HUES48 (cell line): ENCODE measurements around the gene FXR2.
"Not testable (repeated sequence)": the region's sequence is repeated elsewhere in the genome, so short reads cannot be mapped to it uniquely, and the experiment has no call there.

Source experiments
- H3K27ac ChIP-seq: one replicate; pipeline ENCODE4 v1.7.0; 2013; ENCODE audit warnings: low read depth, low read length, inconsistent platforms
- H3K27me3 ChIP-seq: 2 replicates; pipeline ENCODE4 v1.6.1; 2013; ENCODE audit warnings: mild to moderate bottlenecking, low read length; ENCODE audit not compliant: control insufficient read depth, insufficient read depth
- H3K36me3 ChIP-seq: 2 replicates; pipeline ENCODE4 v1.6.1; 2013; ENCODE audit warnings: low read length; ENCODE audit not compliant: control insufficient read depth, insufficient read depth
- H3K4me1 ChIP-seq: 2 replicates; pipeline ENCODE4 v1.6.1; 2013; ENCODE audit warnings: mild to moderate bottlenecking, low read length; ENCODE audit not compliant: control insufficient read depth, insufficient read depth
- H3K4me3 ChIP-seq: 2 replicates; pipeline ENCODE4 v1.5.1; 2013; ENCODE audit warnings: mild to moderate bottlenecking, low read depth, low read length
- H3K9ac ChIP-seq: 2 replicates; pipeline ENCODE4 v1.6.1; 2013; ENCODE audit warnings: mild to moderate bottlenecking, low read depth, low read length, moderate library complexity
- H3K9me3 ChIP-seq: 2 replicates; pipeline ENCODE4 v1.6.1; 2013; ENCODE audit warnings: low read length; ENCODE audit not compliant: control insufficient read depth, insufficient read depth

The FXR2 gene

DNA sequence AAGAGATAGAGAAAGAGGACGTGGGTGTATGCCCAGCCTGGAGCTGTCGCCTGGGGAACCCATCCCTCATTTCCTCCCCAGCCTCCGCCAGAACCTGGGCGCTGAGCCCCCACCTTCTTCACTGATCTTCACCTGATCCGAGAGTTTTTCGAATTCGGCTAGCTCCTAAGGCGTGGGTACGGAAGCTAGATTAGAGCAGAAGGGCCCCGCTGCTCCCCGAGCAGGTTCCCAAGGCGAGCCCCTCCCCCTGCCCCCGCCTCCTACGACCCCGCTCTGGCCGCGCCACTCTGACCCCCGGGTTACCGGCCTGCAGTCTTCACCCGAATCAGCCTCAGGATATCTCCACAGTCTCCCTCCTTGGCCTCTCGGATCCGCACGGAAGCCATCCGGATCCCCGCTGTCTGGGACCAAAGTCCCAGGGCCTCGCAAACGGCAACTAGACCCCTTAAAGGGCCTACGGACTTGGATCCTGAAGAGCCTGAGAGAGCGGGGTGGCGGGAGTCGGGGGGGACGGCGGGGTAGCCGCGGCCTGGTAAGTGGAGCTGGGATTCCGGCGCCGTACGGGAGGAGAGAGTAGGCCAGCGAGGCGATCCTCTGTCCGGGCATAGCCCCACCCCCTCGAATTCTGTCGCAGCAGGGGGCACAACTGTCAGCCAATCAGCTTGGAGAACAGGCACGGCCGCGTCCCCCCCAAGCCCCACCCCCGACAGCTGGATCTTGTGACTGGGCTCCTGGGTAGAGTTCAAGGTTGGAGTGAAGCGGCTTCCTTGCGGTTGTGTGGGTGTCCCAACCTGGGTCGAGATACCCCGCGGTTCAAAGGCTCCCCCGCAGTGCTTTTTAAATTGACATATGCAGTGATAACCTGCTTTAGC is 12.8 kb upstream of the FXR2 start, which contains the start of gene SAT2:
Gene SAT2, minus strand, starts transcription at position 572 of the 872 bp plus-strand sequence. Its CDS starts 186 bp downstream, at position 386.
- H3K36me3 ChIP-seq, result no peaks in the 10 kb centered on the region
- peaks cover 6% of the 10 kb centered on the region; the same call in 1 of the 2 replicates for H3K4me1 ChIP-seq
- H3K27ac ChIP-seq, result peak within 1 kb of the TSS; percentile 99
- no peaks in the 10 kb centered on the region for H3K27me3 ChIP-seq
- no peaks in the 10 kb centered on the region for H3K9me3 ChIP-seq
- peak within 1 kb of the TSS; percentile 86 for H3K9ac ChIP-seq
- H3K4me3 ChIP-seq, result peak within 1 kb of the TSS; percentile 95

DNA sequence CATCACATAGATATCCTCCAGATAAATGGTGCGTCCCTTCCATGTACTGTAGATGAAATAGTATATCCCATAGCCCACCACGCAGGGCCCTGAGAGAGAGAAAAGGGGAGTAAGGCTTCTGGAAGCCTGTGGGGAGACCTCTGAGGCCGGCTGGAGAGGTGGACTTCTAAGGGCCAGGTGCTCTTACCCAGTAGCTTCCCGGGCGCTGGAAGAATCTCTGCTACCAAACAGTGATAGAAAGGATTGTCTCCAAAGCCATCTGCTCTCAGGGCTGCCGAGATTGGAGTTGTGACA is 12.2 kb upstream of the FXR2 start:
- H3K4me1 ChIP-seq, result peaks cover 6% of the 10 kb centered on the region; the same call in 1 of the 2 replicates
- H3K9ac ChIP-seq, result peak overlapping the region; percentile 86
- H3K4me3 ChIP-seq, result peak overlapping the region; percentile 95
- no peaks in the 10 kb centered on the region for H3K36me3 ChIP-seq
- H3K9me3 ChIP-seq, result no peaks in the 10 kb centered on the region
- peak overlapping the region; percentile 99 for H3K27ac ChIP-seq
- no peaks in the 10 kb centered on the region for H3K27me3 ChIP-seq

DNA sequence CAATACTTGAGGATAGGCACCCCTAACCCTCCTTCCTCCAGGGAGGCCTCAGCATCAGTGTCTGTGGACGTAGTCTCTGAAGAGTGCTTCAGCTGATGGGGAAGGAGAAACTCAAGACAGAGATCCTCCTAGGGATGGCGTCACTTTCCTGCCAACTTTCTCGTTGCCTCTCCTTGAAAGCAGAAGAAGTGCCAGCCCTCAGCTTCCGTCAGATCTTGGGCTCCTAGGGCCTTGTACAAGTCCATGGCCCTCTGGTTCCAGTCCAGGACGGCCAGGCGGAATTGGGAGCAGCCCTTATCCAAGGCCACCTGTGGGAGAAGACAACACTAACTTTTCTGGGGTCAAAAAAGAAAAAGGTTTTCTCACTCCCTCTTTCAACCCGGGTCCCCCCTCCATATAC is 11.6 kb upstream of the FXR2 start:
- H3K4me1 ChIP-seq, result peaks cover 6% of the 10 kb centered on the region; the same call in 1 of the 2 replicates
- no peaks in the 10 kb centered on the region for H3K9me3 ChIP-seq
- H3K27me3 ChIP-seq, result no peaks in the 10 kb centered on the region
- peak overlapping the region; percentile 95; the same call in 1 of the 2 replicates for H3K4me3 ChIP-seq
- H3K9ac ChIP-seq, result no peak overlapping the region
- no peak overlapping the region for H3K27ac ChIP-seq
- H3K36me3 ChIP-seq, result no peaks in the 10 kb centered on the region

DNA sequence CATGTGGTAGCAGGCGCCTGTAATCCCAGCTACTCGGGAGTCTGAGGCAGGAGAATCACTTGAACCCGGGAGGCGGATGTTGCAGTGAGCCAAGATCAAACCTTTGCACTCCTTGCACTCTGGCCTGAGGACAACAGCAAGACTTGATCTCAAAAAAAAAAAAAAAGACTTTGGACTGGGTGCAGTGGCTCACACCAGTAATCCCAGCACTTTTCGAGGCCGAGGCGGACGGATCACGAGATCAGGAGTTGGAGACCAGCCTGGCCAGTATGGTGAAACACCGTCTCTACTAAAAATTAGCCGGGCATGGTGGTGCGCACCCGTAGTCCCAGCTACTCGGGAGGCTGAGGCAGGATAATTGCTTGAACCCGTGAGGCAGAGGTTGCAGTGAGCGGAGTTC is 11.1 kb upstream of the FXR2 start:
- not testable (repeated sequence) for H3K27me3 ChIP-seq, H3K27ac ChIP-seq, H3K4me3 ChIP-seq, H3K9ac ChIP-seq, H3K9me3 ChIP-seq, H3K4me1 ChIP-seq, H3K36me3 ChIP-seq

DNA sequence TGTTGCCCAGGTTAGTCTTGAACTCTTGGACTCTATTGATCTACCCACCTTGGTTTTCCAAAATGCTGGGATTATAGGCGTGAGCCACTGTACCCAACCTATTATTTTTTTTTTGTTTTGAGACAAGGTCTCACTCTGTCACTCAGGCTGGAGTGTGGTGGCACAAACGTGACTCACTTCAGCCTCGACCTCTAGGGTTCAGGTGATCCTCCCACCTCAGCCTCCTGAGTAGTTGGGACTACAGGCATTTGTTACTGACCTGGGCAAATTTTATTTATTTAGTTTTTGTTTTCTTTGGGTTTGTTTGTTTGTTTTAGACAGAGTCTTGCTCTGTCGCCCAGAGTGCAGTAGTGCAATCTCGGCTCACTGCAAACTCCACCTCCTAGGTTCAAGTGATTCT is 9.0 kb upstream of the FXR2 start:
- H3K4me1 ChIP-seq, result peaks cover 6% of the 10 kb centered on the region; the same call in 1 of the 2 replicates
- H3K27ac ChIP-seq, result no peak overlapping the region
- no peak overlapping the region for H3K4me3 ChIP-seq
- no peaks in the 10 kb centered on the region for H3K27me3 ChIP-seq
- H3K36me3 ChIP-seq, result no peaks in the 10 kb centered on the region
- H3K9ac ChIP-seq, result no peak overlapping the region
- no peaks in the 10 kb centered on the region for H3K9me3 ChIP-seq

DNA sequence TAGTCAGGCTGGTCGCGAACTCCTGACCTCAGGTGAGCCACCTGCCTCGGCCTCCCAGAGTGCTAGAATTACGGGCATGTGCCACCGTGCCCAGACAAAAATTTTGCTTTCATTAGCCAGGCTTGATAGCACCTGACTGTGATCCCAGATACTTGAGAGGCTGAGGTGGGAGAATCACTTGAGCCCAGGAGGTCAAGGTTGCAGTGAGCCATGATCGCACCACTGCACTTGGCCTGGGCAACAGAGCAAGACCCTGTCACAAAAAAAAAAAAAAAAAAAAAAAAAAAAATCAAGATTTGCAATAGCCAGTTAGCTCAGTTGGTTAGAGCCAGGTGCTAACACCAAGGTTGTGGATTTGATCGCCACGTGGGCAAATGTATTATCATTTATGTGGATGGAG is 6.1 kb upstream of the FXR2 start:
- Histone ChIP-seq H3K9ac (no peak overlapping the region), H3K4me3 (no peak overlapping the region), H3K27ac (no peak overlapping the region), H3K9me3 (no peaks in the 10 kb centered on the region), H3K4me1 (no peaks in the 10 kb centered on the region), H3K36me3 (no peaks in the 10 kb centered on the region), H3K27me3 (no peaks in the 10 kb centered on the region)

DNA sequence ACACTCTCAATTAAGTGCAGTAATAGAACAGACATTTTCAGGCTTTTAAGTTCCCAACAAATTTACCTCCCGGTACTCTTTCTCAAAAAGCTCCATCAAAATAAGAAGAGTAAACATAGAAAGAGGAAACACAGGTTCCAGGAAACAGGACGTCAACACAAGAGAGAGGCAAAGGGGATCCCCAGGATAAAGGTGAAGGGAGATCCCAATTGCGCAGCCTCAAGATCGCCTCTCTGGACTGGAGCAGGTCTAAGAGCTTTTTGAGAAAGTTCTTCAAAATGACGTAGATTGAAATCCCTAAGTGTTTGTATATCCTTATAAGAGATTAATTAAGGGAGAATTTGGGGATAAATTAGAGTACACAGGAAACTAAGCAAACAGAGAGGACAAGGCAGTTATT is 3.9 kb upstream of the FXR2 start:
- Histone ChIP-seq H3K4me1 (peaks cover 4% of the 10 kb centered on the region; the same call in 1 of the 2 replicates), H3K36me3 (no peaks in the 10 kb centered on the region), H3K9ac (no peak overlapping the region), H3K9me3 (no peaks in the 10 kb centered on the region), H3K4me3 (no peak overlapping the region), H3K27ac (no peak overlapping the region), H3K27me3 (no peaks in the 10 kb centered on the region)

DNA sequence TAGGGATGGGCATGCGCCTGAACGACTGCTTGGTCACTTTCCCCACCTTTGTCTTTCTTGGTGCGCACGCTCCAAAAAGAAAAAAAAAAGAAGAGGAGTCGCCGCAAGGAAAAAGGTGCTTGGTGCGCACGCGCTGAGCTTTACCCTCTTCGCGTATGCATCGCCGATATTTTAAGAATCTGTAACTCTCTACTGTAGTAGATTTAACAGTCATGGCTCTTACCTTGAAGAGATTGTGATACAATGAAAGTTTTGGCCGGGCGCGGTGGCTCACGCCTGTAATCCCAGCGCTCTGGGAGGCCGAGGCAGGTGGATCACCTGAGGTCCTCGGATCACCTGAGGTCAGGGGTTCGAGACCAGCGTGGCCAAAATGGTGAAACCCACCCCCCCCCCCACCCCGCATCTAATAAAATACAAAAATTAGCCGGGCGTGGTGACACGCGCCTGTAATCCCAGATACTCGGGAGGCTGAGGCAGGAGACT is 609 bp upstream of the FXR2 start:
- peak overlapping the region; percentile 62 for H3K9ac ChIP-seq
- H3K27me3 ChIP-seq, result no peaks in the 10 kb centered on the region
- H3K4me1 ChIP-seq, result peaks cover 18% of the 10 kb centered on the region
- H3K27ac ChIP-seq, result peak overlapping the region; percentile 80
- H3K4me3 ChIP-seq, result peak overlapping the region; percentile 58
- H3K36me3 ChIP-seq, result peaks cover 19% of the 10 kb centered on the region
- H3K9me3 ChIP-seq, result no peaks in the 10 kb centered on the region

DNA sequence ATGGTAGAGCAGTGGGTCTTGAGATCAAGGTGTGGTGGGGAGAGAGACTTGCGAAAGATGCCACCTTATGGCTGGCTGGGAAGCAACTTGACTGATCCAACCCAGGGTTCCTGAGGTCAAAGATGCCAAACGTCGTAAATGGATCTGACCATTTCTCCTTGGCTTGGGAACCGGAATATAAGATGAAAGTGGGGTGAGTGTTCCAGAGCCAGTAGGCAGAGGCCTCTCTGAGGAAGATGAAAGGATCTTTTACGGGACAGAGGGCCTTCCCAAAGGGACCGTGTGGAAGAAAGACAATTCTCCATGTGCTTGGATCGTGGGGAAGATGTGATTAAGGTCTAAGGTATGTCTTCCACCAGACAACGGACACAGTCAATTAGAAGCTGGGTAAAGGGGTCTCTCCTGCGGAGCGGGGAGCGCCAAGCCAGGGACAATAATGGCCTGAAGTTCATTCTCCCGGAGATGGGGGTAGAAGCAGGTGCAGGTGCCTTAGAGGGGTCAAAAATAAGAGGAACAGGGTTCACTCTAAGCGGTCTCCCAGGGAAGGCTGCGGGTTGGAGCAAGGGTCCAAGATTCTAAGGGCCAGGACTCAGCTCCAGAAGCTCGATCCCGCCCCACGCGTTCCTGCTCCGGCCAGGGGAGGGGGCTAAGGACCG is 800 bp downstream of the FXR2 start:
- Histone ChIP-seq H3K36me3 (peaks cover 20% of the 10 kb centered on the region), H3K9me3 (no peaks in the 10 kb centered on the region), H3K9ac (peak overlapping the region; percentile 74), H3K4me1 (peaks cover 18% of the 10 kb centered on the region), H3K27ac (peak overlapping the region; percentile 86), H3K27me3 (no peaks in the 10 kb centered on the region), H3K4me3 (peak overlapping the region; percentile 90)

DNA sequence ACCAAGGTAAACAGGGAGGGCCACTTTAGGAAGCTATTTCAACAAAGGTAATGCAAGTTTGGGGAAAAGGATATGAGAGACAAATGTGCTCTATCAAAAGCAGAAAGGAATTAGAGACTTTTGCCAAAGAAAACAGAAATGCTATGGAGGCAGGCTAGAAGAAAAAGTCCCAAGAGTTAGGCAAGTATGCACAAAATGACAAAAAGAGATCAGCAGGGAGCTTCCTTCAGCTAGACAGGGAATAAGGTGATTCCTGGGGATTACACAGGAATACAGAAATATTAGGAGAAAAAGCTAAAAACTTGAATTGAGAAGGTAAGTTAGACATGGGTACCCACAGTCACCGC is 2.4 kb downstream of the FXR2 start:
- no peaks in the 10 kb centered on the region for H3K27me3 ChIP-seq
- no peaks in the 10 kb centered on the region for H3K9me3 ChIP-seq
- peaks cover 18% of the 10 kb centered on the region for H3K4me1 ChIP-seq
- no peak overlapping the region for H3K27ac ChIP-seq
- H3K36me3 ChIP-seq, result peaks cover 22% of the 10 kb centered on the region
- no peak overlapping the region for H3K4me3 ChIP-seq
- H3K9ac ChIP-seq, result no peak overlapping the region

DNA sequence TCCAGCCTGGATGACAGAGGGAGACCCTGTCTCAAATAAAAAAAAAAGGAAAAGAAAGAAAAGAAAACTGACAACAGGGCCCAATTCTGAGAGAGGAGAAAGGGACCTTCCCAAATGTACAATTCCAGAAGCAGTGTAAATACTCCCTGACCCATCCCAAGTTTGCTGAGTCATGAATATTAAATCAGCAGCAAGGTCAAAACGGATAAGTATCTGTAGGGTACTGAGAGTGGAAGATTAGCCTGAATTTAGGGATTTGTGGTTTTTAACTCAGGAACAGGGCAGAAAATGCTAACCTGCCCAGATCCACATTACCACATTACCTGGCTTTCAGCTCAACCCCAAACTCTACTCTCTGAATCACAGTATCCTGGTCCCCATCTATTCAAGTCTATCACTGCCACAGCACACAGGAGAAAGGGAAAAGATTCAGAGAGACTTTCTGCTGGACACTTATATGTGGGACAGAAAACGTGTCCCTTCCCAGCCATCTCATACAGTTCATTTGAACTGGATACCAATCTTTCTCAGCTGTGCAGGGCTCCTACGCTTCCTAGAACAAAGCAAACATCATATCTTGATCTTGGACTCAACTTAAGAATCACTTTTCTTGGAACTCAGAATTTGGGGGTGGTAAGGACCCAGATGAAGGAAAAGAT is 2.9 kb downstream of the FXR2 start:
- no peak overlapping the region for H3K27ac ChIP-seq
- peaks cover 18% of the 10 kb centered on the region for H3K4me1 ChIP-seq
- no peak overlapping the region for H3K9ac ChIP-seq
- H3K36me3 ChIP-seq, result peaks cover 22% of the 10 kb centered on the region
- no peak overlapping the region for H3K4me3 ChIP-seq
- no peaks in the 10 kb centered on the region for H3K9me3 ChIP-seq
- no peaks in the 10 kb centered on the region for H3K27me3 ChIP-seq
